Prostate gland (tissue), 2 donors: ENCODE results near the gene NFIC. TPM values are rescaled to one million over a fixed set of nuclear protein-coding genes. Genes with fewer than 3 reads are reported as not detected.
"Not testable (repeated sequence)": the region's sequence is repeated elsewhere in the genome, so short reads cannot be mapped to it uniquely, and the experiment has no call there.

Experiments used
- DNase-seq: peaks from one replicate; pipeline ENCODE4 v3.0.0-alpha.2; 2019; ENCODE audit warnings: low spot score
- H3K27ac ChIP-seq, 2 donors: fragments of 200-600 bp; sonication (generic); 2 replicates each; pipeline ENCODE4 v1.5.1; 2017 to 2019
- H3K27me3 ChIP-seq: fragments of 200-600 bp; sonication (generic); replicated peaks from 2 replicates; pipeline ENCODE4 v1.5.1; 2019; ENCODE audit not compliant: insufficient read depth
- H3K36me3 ChIP-seq, 2 donors: fragments of 200-600 bp; sonication (generic); 1 replicate in 1 of 2; 2 replicates in 1 of 2; pipeline versions ENCODE4 v1.5.1 to v1.8.1; 2017 to 2019
- H3K4me1 ChIP-seq: fragments of 200-600 bp; sonication (generic); replicated peaks from 2 replicates; pipeline ENCODE4 v1.5.1; 2019
- H3K4me3 ChIP-seq, 2 donors: fragments of 200-600 bp; sonication (generic); 2 replicates each; pipeline ENCODE4 v1.5.1; 2017 to 2019
- H3K9me3 ChIP-seq: fragments of 200-600 bp; sonication (generic); 2 replicates; pipeline ENCODE4 v1.5.1; 2017
- CTCF ChIP-seq, 4 experiments: fragments of 200-600 bp in 2 of 4; fragments of 450-650 bp in 2 of 4; sonication (generic) in 2 of 4; IDR thresholded peaks; 1 replicate in 3 of 4; 2 replicates in 1 of 4; pipeline ENCODE4 v1.5.1; 2016 to 2019; ENCODE audit warnings: antibody characterized with exemption in 4 of 4, mild to moderate bottlenecking in 2 of 4, moderate library complexity in 2 of 4
- POLR2A ChIP-seq: fragments of 450-650 bp; IDR thresholded peaks from one replicate; pipeline ENCODE4 v1.6.1; 2016; ENCODE audit warnings: antibody characterized with exemption, mild to moderate bottlenecking
- POLR2AphosphoS5 ChIP-seq: sonication (generic); formaldehyde crosslinking; IDR thresholded peaks from one replicate; pipeline ENCODE4 v1.6.1; 2017; ENCODE audit warnings: antibody characterized with exemption
- WGBS: methylation state at CpG from one replicate; pipeline ENCODE4 v1.1.5; 2018; 5-methylcytosine and 5-hydroxymethylcytosine counted together
- intact Hi-C: fragments of 100-400 bp; cut with DNase I; formaldehyde crosslinking; loops from one replicate; pipeline ENCODE4 v1.14.2; 2022
- total RNA-seq, 2 donors: library from RNA; depleted of rRNA; stranded (reverse); fragments of >200 nt; gene quantifications; one replicate each; pipeline ENCODE4 v1.1.0, GENCODE V29; 2016

NFIC gene
- total RNA-seq, 2 donors from 2014 or later = 160 to 168 TPM

DNA sequence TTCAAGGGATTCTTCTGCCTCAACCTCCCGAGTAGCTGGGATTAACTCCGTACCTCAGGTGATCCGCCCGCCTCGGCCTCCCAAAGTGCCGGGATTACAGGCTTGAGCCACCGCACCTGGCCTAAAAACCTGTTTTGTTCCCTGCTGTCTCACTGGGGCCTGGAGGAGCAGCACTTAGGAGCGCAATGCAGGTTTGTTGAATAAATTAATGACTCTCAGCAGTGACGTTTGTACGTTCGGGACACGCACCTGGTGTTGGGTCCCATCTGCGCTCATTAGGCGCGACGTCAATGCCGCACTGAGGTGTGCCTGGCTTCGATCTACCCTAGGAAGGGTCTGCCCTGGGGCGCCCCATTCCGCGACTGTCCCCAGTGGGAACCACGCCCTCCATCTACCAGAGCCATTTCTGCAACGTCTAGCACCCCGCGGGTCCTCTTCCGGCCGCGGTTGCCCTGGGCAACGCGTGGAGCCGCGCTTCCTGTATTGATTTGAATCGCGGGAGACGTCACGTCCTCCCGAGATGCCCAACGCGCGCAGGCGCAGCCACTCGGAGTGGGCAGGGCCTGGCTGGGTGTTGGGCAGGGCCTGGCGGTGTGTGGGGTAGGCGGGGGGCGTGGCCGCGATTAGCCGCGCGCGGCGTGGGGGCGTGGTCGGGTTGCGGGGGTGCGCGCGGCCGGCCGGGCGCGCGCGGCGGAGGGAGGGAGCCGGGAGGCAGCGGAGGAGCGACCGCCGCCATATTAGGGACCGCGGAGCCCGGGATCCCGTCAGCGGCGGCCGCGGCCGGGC lies 139.4 kb downstream of the NFIC start, which contains the start of gene FZR1:
FZR1 (plus strand) TSS at position 714 of the 786 bp plus-strand sequence. CDS start 16,679 bp downstream, outside the sequence.
- Histone ChIP-seq H3K27ac (peak within 1 kb of the TSS; percentile 74), H3K27me3 (no peaks in the 10 kb centered on the region), H3K36me3 (no peaks in the 10 kb centered on the region), H3K4me1 (no peaks in the 10 kb centered on the region), H3K9me3 (no peaks in the 10 kb centered on the region), H3K4me3 (peak within 1 kb of the TSS; percentile 76 to 98)
- peak; percentile 98 for DNase-seq
- TF ChIP-seq CTCF (IDR thresholded peaks at IDR 0.05) (peak in 2 of 4 experiments; percentile 6 to 12), POLR2AphosphoS5 (peak; percentile 99), POLR2A (peak; percentile 72)
- intact Hi-C loops = loop anchor here (10.0 kb wide), 1 partner anchor 69 kb away; the partner anchor contains the start of gene HMG20B
- WGBS = under 1% methylated on average over 73 of the region's 79 CpGs

- Histone ChIP-seq H3K36me3 (no peaks in the 10 kb centered on the region), H3K4me1 (no peaks in the 10 kb centered on the region), H3K27me3 (no peaks in the 10 kb centered on the region), H3K27ac (peak overlapping the region; percentile 74), H3K9me3 (no peaks in the 10 kb centered on the region), H3K4me3 (peak overlapping the region; percentile 76 to 98)
- TF ChIP-seq POLR2A (no peak), CTCF (IDR thresholded peaks at IDR 0.05) (no peak), POLR2AphosphoS5 (no peak)
- intact Hi-C loops = loop anchor here (10.0 kb wide), 1 partner anchor 68 kb away; the partner anchor contains the start of gene HMG20B
- peak; percentile 28 for DNase-seq
- WGBS = 1% methylated on average over 45 of the region's 69 CpGs
Measured at GRCh38 chr19:3506384-3507340, 140.3 kb downstream of the NFIC start.

DNA sequence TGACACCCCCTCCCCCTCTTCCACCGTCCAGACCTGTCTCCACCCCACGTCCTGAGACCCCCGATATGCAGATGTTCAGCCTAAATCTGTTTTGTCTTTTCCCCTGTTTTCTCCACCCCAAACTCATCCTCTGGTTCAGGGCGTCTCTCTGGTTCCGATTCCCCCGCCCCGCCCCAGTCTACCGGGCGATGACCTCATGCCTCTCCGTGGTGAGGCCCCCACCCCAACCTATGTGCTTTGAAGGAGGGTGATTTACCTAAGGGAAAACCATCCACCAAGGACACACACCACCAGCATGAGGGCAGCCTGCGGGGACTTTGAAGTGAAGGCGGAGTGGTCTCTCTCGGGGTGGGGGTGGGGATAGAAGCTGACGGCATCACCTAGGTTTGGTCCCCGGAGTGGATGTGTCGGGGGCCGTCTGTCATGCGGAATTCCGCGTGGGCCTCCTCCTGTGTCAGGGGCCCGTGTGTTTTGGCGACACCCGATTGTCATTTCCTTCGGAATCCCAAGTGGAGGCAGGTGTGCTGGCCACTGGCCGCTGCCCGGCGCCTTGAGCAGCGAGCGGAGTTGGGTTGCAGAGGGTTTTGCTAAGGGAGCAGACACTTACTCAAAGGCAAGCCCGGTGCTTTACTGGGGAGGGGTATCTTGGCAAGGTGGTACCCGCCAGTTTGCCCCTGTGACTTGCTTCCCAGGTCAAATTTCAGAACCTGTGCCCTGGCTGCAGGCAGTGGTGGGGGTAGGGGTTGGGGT lies 141.2 kb downstream of the NFIC start:
- intact Hi-C loops = loop anchor here (10.0 kb wide), 1 partner anchor 67 kb away; the partner anchor contains the start of gene HMG20B
- 17% methylated on average over 31 of the region's 31 CpGs for WGBS
- Histone ChIP-seq H3K36me3 (no peaks in the 10 kb centered on the region), H3K27me3 (no peaks in the 10 kb centered on the region), H3K9me3 (no peaks in the 10 kb centered on the region), H3K27ac (peak overlapping the region; percentile 74), H3K4me1 (no peaks in the 10 kb centered on the region), H3K4me3 (peak overlapping the region; percentile 76 to 98)
- TF ChIP-seq CTCF (IDR thresholded peaks at IDR 0.05) = no peak
- TF ChIP-seq POLR2AphosphoS5 = no peak
- peak; percentile 11 for TF ChIP-seq POLR2A
- DNase-seq = peak; percentile 22

DNA sequence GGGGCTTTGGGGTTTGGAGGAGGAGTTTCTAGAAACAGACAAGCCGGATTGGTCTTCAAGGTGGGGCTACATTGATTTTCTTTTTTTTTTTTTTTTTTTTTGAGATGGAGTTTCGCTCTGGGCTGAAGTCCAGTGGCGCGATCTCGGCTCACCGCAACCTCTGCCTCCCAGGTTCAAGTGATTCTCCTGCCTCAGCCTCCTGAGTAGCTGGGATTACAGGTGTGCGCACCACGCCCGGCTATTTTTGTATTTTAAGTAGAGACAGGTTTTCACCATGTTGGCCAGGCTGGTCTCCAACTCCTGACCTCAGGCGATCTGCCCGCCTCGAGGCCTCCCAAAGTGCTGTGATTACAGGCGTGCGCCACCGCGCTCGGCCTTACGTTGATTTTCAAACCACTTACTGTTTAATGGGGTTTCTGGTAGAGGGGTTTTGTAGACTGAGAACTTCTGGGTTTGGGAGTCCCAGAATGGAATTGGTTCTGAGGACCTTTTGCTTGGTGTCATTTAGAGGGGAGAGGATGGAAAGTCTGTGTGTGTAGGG lies 141.8 kb downstream of the NFIC start:
- H3K27ac ChIP-seq, H3K27me3 ChIP-seq, H3K9me3 ChIP-seq, H3K4me3 ChIP-seq, H3K36me3 ChIP-seq, DNase-seq, H3K4me1 ChIP-seq: not testable (repeated sequence)
- WGBS = 93% methylated on average over 18 of the region's 18 CpGs
- intact Hi-C loops = loop anchor here (10.0 kb wide), 1 partner anchor 67 kb away; the partner anchor contains the start of gene HMG20B
